H1 (cell line): Measurements from ENCODE around the gene NCEH1. TPM values are rescaled to one million over a fixed set of nuclear protein-coding genes. Genes with fewer than 3 reads are reported as not detected.
A peak's percentile ranks its signal among the peaks of the same experiment; 100 is the strongest.

Experiments
- CTCF ChIA-PET: fragments of 300-600 bp; sonication (Branson Sonifier 250); formaldehyde crosslinking; loops from one replicate; lab custom pipeline; 2021; ENCODE audit not compliant: partially characterized antibody; lab: Charles Lee
- POLR2A ChIA-PET: fragments of 300-600 bp; sonication (Branson Sonifier 250); formaldehyde crosslinking; loops from one replicate; lab custom pipeline; 2021; ENCODE audit warnings: inconsistent platforms; ENCODE audit not compliant: partially characterized antibody; lab: Charles Lee
- DNase-seq, 2 experiments: peaks; one replicate each; pipeline versions ENCODE4 v3.0.0 to v3.0.0-alpha.2; 2010 to 2022; ENCODE audit warnings: low spot score in 2 of 2, low read depth in 1 of 2, mixed read lengths in 1 of 2
- FAIRE-seq: peaks from 2 replicates; lab custom pipeline; 2011; peaks lifted over from hg19 to GRCh38; lab: Jason Lieb, UNC
- H2AFZ ChIP-seq: 2 replicates; pipeline ENCODE4 v1.8.1; 2012; ENCODE audit warnings: low read length, inconsistent platforms
- H2AK5ac ChIP-seq: 2 replicates; pipeline ENCODE4 v1.6.1; 2013; ENCODE audit warnings: low read depth, low read length
- H2BK120ac ChIP-seq: replicated peaks from 2 replicates; pipeline ENCODE3; 2013; ENCODE audit warnings: low read depth, low read length, inconsistent platforms
- H2BK12ac ChIP-seq: 2 replicates; pipeline ENCODE4 v1.6.1; 2013; ENCODE audit warnings: low read depth, low read length
- H2BK15ac ChIP-seq: 2 replicates; pipeline ENCODE4 v1.6.1; 2013; ENCODE audit warnings: low read length
- H2BK20ac ChIP-seq: 2 replicates; pipeline ENCODE4 v1.6.1; 2013; ENCODE audit warnings: low read length
- H2BK5ac ChIP-seq: 2 replicates; pipeline ENCODE4 v1.6.1; 2013; ENCODE audit warnings: low read depth, low read length
- H3K14ac ChIP-seq: 2 replicates; pipeline ENCODE4 v1.6.1; 2013; ENCODE audit warnings: inconsistent platforms; ENCODE audit not compliant: insufficient read length
- H3K18ac ChIP-seq: 2 replicates; pipeline ENCODE4 v1.6.1; 2013; ENCODE audit warnings: low read length; ENCODE audit errors: extremely low read depth
- H3K23ac ChIP-seq: 2 replicates; pipeline ENCODE4 v1.6.1; 2013; ENCODE audit warnings: inconsistent platforms; ENCODE audit not compliant: insufficient read length
- H3K23me2 ChIP-seq: 2 replicates; pipeline ENCODE4 v1.6.1; 2013; ENCODE audit warnings: low read depth, low read length
- H3K27ac ChIP-seq: 2 replicates; pipeline ENCODE4 v1.6.1; 2011; ENCODE audit warnings: low read depth, low read length, inconsistent platforms
- H3K27me3 ChIP-seq, 4 experiments: replicated peaks in 1 of 4; 1 replicate in 1 of 4; 2 replicates in 3 of 4; pipeline versions ENCODE4 v1.6.1 to v1.8.1; 2011 to 2013; ENCODE audit warnings: low read length in 3 of 4, mild to moderate bottlenecking in 3 of 4, inconsistent platforms in 2 of 4, mixed read lengths in 2 of 4, moderate library complexity in 1 of 4; ENCODE audit not compliant: control insufficient read depth in 3 of 4, insufficient read depth in 3 of 4; ENCODE audit errors: extremely low read depth in 1 of 4
- H3K36me3 ChIP-seq, 4 experiments: 2 replicates each; pipeline versions ENCODE4 v1.6.1 to v1.8.1; 2011 to 2013; ENCODE audit warnings: mild to moderate bottlenecking in 4 of 4, low read length in 3 of 4, moderate library complexity in 2 of 4, control low read depth in 1 of 4, inconsistent platforms in 1 of 4; ENCODE audit not compliant: insufficient read depth in 4 of 4, control insufficient read depth in 2 of 4
- H3K4ac ChIP-seq: replicated peaks from 2 replicates; pipeline ENCODE3; 2013; ENCODE audit warnings: low read length, low read depth, mixed read lengths, inconsistent platforms; ENCODE audit not compliant: insufficient read length
- H3K4me1 ChIP-seq, 4 experiments: replicated peaks in 1 of 4; 1 replicate in 1 of 4; 2 replicates in 3 of 4; pipeline versions ENCODE4 v1.6.1 to v1.8.1; 2011 to 2013; ENCODE audit warnings: low read length in 3 of 4, inconsistent platforms in 2 of 4, mixed read lengths in 1 of 4; ENCODE audit not compliant: insufficient read depth in 4 of 4, control insufficient read depth in 3 of 4
- H3K4me2 ChIP-seq, 2 experiments: 2 replicates each; pipeline versions ENCODE4 v1.6.1 to v1.8.1; 2011 to 2013; ENCODE audit warnings: low read depth in 2 of 2, low read length in 2 of 2, control low read depth in 1 of 2, inconsistent platforms in 1 of 2, mild to moderate bottlenecking in 1 of 2; ENCODE audit not compliant: insufficient read depth in 1 of 2
- H3K4me3 ChIP-seq, 4 experiments: fragments of 200-600, 300-600 bp in 1 of 4; sonication (generic), shearing (Covaris generic), sonication (Bioruptor Twin) in 1 of 4; 2 replicates each; pipeline versions ENCODE4 v1.5.1 to v1.8.1; 2011 to 2016; ENCODE audit warnings: low read length in 4 of 4, low read depth in 3 of 4, control low read depth in 2 of 4, inconsistent platforms in 2 of 4, mild to moderate bottlenecking in 2 of 4, mixed read lengths in 1 of 4, moderate library complexity in 1 of 4; ENCODE audit not compliant: insufficient read depth in 2 of 4; ENCODE audit errors: extremely low read depth in 1 of 4
- H3K56ac ChIP-seq: replicated peaks from 2 replicates; pipeline ENCODE3; 2013; ENCODE audit warnings: low read depth, mild to moderate bottlenecking, mixed read lengths, low read length, inconsistent platforms; ENCODE audit not compliant: insufficient read length
- H3K79me1 ChIP-seq: 2 replicates; pipeline ENCODE4 v1.6.1; 2013; ENCODE audit warnings: low read depth, low read length, control low read depth
- H3K79me2 ChIP-seq, 2 experiments: 2 replicates each; pipeline versions ENCODE4 v1.6.1 to v1.8.1; 2012 to 2013; ENCODE audit warnings: low read length in 2 of 2, mild to moderate bottlenecking in 2 of 2, inconsistent platforms in 1 of 2; ENCODE audit not compliant: insufficient read depth in 2 of 2, control insufficient read depth in 1 of 2
- H3K9ac ChIP-seq, 4 experiments: replicated peaks in 1 of 4; 1 replicate in 1 of 4; 2 replicates in 3 of 4; pipeline versions ENCODE4 v1.6.1 to v1.8.1; 2011 to 2013; ENCODE audit warnings: low read depth in 3 of 4, low read length in 3 of 4, control low read depth in 2 of 4, mild to moderate bottlenecking in 2 of 4, moderate library complexity in 2 of 4, inconsistent platforms in 1 of 4; ENCODE audit errors: extremely low read depth in 1 of 4
- H3K9me3 ChIP-seq, 2 experiments: 2 replicates each; pipeline versions ENCODE4 v1.6.1 to v1.8.1; 2012 to 2013; ENCODE audit warnings: mild to moderate bottlenecking in 2 of 2, moderate library complexity in 2 of 2, control low read depth in 1 of 2, inconsistent platforms in 1 of 2, low read depth in 1 of 2, low read length in 1 of 2, mixed read lengths in 1 of 2; ENCODE audit not compliant: insufficient read depth in 2 of 2
- H4K20me1 ChIP-seq, 2 experiments: replicated peaks in 1 of 2; 2 replicates each; pipeline versions ENCODE3 to v1.8.1; 2011 to 2013; ENCODE audit warnings: inconsistent platforms in 2 of 2, low read length in 2 of 2, mild to moderate bottlenecking in 1 of 2; ENCODE audit not compliant: insufficient read depth in 2 of 2, control insufficient read depth in 1 of 2
- H4K5ac ChIP-seq: 2 replicates; pipeline ENCODE4 v1.6.1; 2013; ENCODE audit warnings: low read length, low read depth, mixed read lengths, inconsistent platforms; ENCODE audit not compliant: insufficient read length
- H4K8ac ChIP-seq: 2 replicates; pipeline ENCODE4 v1.8.0; 2013; ENCODE audit warnings: mild to moderate bottlenecking, moderate library complexity, low read length, inconsistent platforms; ENCODE audit not compliant: insufficient read depth; ENCODE audit errors: extremely low read depth
- H4K91ac ChIP-seq: replicated peaks from 2 replicates; pipeline ENCODE3; 2013; ENCODE audit warnings: low read length, mixed read lengths, inconsistent platforms; ENCODE audit not compliant: insufficient read length
- ATF2 ChIP-seq: IDR thresholded peaks from 2 replicates; pipeline ENCODE4 v1.6.1; 2012; ENCODE audit warnings: low read length, inconsistent platforms
- CBX5 ChIP-seq: fragments of 300-800, 300-1000 bp; sonication (generic); IDR thresholded peaks from 2 replicates; pipeline ENCODE4 v1.7.1; 2016; ENCODE audit warnings: antibody characterized with exemption, low read length, low read depth
- CEBPB ChIP-seq: IDR thresholded peaks from 2 replicates; pipeline ENCODE4 v1.6.1; 2012; ENCODE audit warnings: low read depth, low read length
- CHD2 ChIP-seq: IDR thresholded peaks from 2 replicates; pipeline ENCODE4 v1.6.1; 2012; ENCODE audit warnings: low read length, improper control_type of control experiment
- CTBP2 ChIP-seq: IDR thresholded peaks from 2 replicates; pipeline ENCODE4 v1.7.0; 2011; ENCODE audit warnings: borderline replicate concordance, mild to moderate bottlenecking, moderate library complexity, mixed read lengths, low read length; ENCODE audit not compliant: insufficient read depth, insufficient read length
- KDM4A ChIP-seq: IDR thresholded peaks from one replicate; pipeline ENCODE4 v1.7.1; 2012; ENCODE audit warnings: low read depth, mild to moderate bottlenecking, moderate library complexity, low read length, inconsistent platforms; ENCODE audit not compliant: severe bottlenecking
- RAD21 ChIP-seq, 2 experiments: IDR thresholded peaks in 1 of 2; conservative IDR thresholded peaks in 1 of 2; 2 replicates each; pipeline ENCODE4 v1.6.1; 2011; ENCODE audit warnings: low read depth in 2 of 2, low read length in 2 of 2, improper control_type of control experiment in 1 of 2, inconsistent platforms in 1 of 2, mild to moderate bottlenecking in 1 of 2, moderate library complexity in 1 of 2
- SIN3A ChIP-seq, 2 experiments: IDR thresholded peaks in 1 of 2; conservative IDR thresholded peaks in 1 of 2; 2 replicates each; pipeline ENCODE4 v1.6.1; 2011 to 2012; ENCODE audit warnings: low read length in 2 of 2, improper control_type of control experiment in 1 of 2, low read depth in 1 of 2, mild to moderate bottlenecking in 1 of 2
- SIX5 ChIP-seq: IDR thresholded peaks from 2 replicates; pipeline ENCODE4 v1.6.1; 2011; ENCODE audit warnings: mild to moderate bottlenecking, low read depth, low read length
- SUZ12 ChIP-seq: fragments of 200-600 bp; sonication (generic); IDR thresholded peaks from 2 replicates; pipeline ENCODE4 v1.6.1; 2012; ENCODE audit warnings: mild to moderate bottlenecking, inconsistent platforms, low read length, moderate library complexity, mixed read lengths
- WGBS, 2 experiments: shearing (Covaris generic) in 1 of 2; methylation state at CpG; one replicate each; pipeline versions ENCODE4 v1.1.6 to v1.1.7; 2013 to 2015; ENCODE audit warnings: low lambda C conversion rate in 2 of 2, mixed read lengths in 2 of 2, inconsistent platforms in 1 of 2, low coverage in 1 of 2, missing lambda C conversion rate in 1 of 2; ENCODE audit not compliant: insufficient replicate concordance in 2 of 2, insufficient coverage in 1 of 2, insufficient read length in 1 of 2; ENCODE audit errors: extremely low coverage in 1 of 2, missing lambda C conversion rate in 1 of 2; 5-methylcytosine and 5-hydroxymethylcytosine counted together
- polyA plus RNA-seq, 7 experiments: library from polyadenylated mRNA; depleted of rRNA in 3 of 7; stranded (reverse) in 5 of 7; unstranded in 2 of 7; fragments of >200 nt in 5 of 7; fragments of 200-250 nt in 2 of 7; gene quantifications; 1 replicate in 5 of 7; 2 replicates in 1 of 7; 4 replicates in 1 of 7; pipeline versions ENCODE4 v1.2.1 to v1.2.3, GENCODE V29; 2011 to 2013; ENCODE audit warnings: missing spikeins in 2 of 7, mixed read lengths in 2 of 7
- total RNA-seq: library from RNA; stranded (reverse); fragmentation: NEBNext Ultra II Directional; extraction: Animal tissue kit (Norgen Biotek cat#: 25700); gene quantifications from 2 replicates; pipeline ENCODE4 v1.2.1, GENCODE V29; 2021
- TF ChIP-seq, protein P1 (sequence below): IDR thresholded peaks from 2 replicates; pipeline ENCODE4 v1.6.1; 2012; ENCODE audit warnings: inconsistent platforms

NCEH1 gene
- total and polyA plus RNA-seq, 2 of the 8 experiments (the other 6 are each of a cell fraction or from before 2014, with no cell fraction given) = 2.2 to 6.4 TPM

- Histone ChIP-seq H2BK15ac (no peak overlapping the region), H3K4me3 (no peak overlapping the region), H4K8ac (no peak overlapping the region), H3K9ac (no peak overlapping the region), H3K9me3 (no peaks in the 10 kb centered on the region), H2AK5ac (no peak overlapping the region), H3K18ac (no peak overlapping the region), H3K23ac (no peak overlapping the region), H4K5ac (no peak overlapping the region), H3K27me3 (no peaks in the 10 kb centered on the region), H2AFZ (no peak overlapping the region), H2BK12ac (0 out of 2 replicates have a peak overlapping the region, but pooled peaks have one; percentile 9), H3K36me3 (no peaks in the 10 kb centered on the region), H2BK120ac (no peak overlapping the region), H3K4me1 (peaks cover 0 to 2% (median 1%) of the 10 kb centered on the region in 4 experiments; a peak in 3 of 7 replicates), H4K91ac (no peak overlapping the region), H4K20me1 (no peaks in the 10 kb centered on the region), H3K4me2 (no peak overlapping the region), H3K56ac (no peak overlapping the region), H2BK5ac (no peak overlapping the region), H3K4ac (no peak overlapping the region), H2BK20ac (no peak overlapping the region), H3K27ac (no peak overlapping the region), H3K79me1 (no peaks in the 10 kb centered on the region), H3K79me2 (no peaks in the 10 kb centered on the region), H3K23me2 (no peaks in the 10 kb centered on the region), H3K14ac (no peak overlapping the region)
- POLR2A ChIA-PET = no interaction called here
- DNase-seq (no peak), FAIRE-seq (no peak)
- WGBS, 2 experiments = 90% methylated on average over 5 of the region's 5 CpGs; no CpG with 5 or more reads in 1 of the 2 experiments
- CTCF ChIA-PET = interaction anchor here (1.3 to 4.8 kb wide), 3 partner anchors 11 to 314 kb away, joined by 3 to 23 read pairs (median 3); no protein-coding TSS in a partner anchor
- TF ChIP-seq SIX5 (no peak), CTBP2 (no peak), CBX5 (no peak), CHD2 (no peak), RAD21 (IDR thresholded peaks at IDR 0.05 in 1 of 2, conservative IDR thresholded peaks at IDR 0.05 in 1 of 2; ENCODE audit: low read depth in 2 of 2, low read length in 2 of 2) (no peak), ATF2 (no peak), KDM4A (no peak), SIN3A (conservative IDR thresholded peaks at IDR 0.05 in 1 of 2, IDR thresholded peaks at IDR 0.05 in 1 of 2; ENCODE audit: low read depth in 1 of 2, low read length in 2 of 2) (no peak), CEBPB (no peak), SUZ12 (no peak)
- TF ChIP-seq, protein P1, sequence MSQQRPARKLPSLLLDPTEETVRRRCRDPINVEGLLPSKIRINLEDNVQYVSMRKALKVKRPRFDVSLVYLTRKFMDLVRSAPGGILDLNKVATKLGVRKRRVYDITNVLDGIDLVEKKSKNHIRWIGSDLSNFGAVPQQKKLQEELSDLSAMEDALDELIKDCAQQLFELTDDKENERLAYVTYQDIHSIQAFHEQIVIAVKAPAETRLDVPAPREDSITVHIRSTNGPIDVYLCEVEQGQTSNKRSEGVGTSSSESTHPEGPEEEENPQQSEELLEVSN = no peak
Measured at GRCh38 chr3:172655388-172655787, 55.5 kb downstream of the NCEH1 start.
